NCI-H2107 (cell line): Measurements from ENCODE around the gene FAM3C.

Experiments used
- DNase-seq: peaks from one replicate; lab custom pipeline; 2025; lab: John Stamatoyannopoulos, UW

Gene FAM3C

DNA sequence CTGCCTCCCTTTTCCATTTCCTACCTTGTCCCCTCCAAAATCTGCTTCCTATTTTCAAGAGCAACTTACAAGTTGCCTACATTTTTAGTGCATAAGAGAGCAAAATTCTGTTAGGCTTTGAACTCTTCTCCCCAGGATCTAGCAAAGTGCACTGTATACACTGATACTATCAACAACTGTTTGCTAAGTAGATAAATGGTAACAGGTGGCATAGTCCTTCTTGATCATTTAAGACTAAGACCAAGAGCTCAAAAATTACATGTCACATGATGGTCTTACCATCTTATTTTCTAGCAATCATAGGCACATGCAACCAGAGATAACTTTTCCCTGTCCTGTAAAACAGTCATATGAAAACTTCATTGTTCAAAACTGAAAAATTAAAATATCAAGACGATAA lies 16.2 kb downstream of the FAM3C start:
- no peak for DNase-seq

DNA sequence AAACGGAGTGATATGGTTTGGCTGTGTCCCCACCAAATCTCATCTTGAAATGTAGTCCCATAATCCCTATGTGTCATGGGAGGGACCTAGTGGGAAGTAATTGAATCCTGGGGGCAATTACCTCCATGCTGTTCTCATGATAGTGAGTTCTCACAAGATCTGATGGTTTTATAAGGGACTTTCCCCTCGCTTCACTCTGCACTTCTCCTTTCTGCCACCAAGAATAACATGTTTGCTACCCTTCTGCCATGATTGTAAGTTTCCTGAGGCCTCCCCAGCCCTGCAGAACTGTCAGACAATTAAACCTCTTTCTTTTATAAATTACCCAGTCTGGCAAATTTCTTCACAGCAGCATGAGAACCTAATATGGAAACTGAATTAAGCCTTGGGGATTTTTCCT lies 19.1 kb downstream of the FAM3C start:
- no peak for DNase-seq

DNA sequence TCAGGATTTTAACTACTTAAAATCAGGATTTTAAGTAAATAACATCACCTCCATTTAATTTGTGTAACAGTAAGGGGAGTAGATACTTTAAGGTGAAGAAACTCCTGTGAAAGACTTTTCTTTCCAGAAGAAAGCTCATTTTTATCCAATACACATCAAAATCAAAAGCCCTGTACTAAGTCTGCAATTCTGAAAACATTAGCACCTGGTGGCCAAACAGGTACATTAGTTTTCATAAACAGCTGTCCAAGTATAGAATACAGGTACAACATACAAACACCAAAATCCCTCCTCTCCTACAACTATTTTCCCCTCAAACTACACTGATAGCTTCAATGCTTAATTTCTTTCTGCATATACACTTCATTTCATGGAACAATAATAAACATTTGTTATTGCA lies 22.9 kb downstream of the FAM3C start:
- DNase-seq, result no peak

DNA sequence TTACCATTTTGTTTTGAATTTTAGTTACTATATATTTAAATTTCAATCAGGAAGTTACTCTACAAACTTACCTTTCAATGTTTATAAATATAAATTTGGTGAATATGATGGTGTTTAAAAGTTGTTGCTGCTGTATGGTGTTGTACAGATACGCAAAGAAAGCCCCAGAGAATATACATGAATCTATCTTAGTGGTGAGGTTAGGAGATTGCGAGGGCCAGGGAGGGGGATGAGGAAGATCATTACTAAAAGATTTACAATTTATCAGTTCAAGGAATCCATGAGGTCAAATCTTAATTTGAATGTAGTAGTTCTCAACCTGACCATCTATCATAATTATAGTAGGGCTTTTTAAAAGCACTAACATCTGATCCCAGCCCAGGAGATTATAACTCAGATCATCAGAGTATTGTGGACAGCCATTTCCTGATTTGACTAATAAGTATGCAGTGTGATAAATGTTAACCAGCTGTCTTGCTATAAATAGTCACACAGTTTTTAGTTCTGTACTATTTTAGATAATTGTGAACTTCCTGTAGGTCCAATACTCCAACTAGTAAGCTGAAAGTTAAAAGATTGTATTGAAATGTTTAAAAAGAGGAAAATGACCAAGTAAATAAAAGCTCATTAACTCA lies 23.6 kb downstream of the FAM3C start:
- no peak for DNase-seq

DNA sequence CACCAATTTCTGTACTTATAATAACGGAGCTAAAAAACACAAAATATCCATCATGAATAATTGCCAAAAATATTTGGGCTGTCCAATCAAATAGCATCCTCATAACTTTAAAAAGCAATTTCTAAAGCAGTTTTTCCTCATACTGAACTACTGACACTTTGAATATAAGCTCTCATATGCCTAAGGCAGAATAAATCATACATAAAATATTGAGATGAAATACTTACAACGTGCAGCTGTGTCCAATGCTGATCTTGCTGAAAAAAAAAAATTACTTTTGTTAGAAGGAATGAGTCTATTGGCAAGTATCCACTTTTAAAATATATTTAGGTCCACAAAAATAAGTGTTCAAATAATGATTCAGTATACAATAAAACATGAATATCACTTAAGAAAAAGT lies 24.2 kb downstream of the FAM3C start:
- no peak for DNase-seq

DNA sequence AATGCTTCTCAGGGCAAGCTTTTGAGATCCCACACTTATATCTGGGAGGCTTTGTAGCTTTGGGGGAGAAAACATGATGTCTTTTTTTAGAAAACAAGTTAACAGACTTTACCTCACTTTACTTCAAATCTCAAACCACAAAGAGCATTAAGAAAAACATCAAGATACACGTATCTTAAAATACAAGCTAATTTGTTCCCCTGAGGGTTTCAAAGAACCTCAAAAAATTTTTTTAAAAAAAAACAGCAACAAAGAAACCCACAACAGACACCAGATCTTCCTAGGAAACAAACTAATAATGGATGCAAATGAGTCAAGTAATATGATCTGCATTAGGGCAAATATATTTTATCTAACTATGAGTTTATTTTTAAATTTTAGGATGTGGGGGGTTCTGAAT lies 24.7 kb downstream of the FAM3C start:
- no peak for DNase-seq

DNA sequence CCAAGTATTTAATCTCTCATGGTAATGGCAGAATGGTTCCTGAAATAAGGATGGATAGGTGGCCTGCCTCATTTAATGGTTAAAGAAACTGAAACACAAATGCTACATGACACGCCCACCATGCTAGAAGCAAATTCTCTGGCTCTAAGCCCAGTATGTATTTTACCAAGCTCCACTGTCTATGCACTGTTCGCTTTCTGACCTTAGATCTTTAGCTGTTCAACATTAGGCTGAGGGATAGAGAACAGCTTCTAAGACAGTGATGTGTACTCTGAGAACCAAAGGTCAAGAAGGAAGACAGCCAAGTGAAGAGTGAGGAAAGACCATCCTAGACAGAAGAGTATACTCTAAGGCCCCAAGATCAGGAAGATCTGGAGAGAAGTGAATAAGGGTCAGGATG lies 26.6 kb downstream of the FAM3C start:
- no peak for DNase-seq

GRCh38 chr7:121366852-121367431 lies 29.2 kb downstream of the FAM3C start:
- peak; percentile 19 for DNase-seq

DNA sequence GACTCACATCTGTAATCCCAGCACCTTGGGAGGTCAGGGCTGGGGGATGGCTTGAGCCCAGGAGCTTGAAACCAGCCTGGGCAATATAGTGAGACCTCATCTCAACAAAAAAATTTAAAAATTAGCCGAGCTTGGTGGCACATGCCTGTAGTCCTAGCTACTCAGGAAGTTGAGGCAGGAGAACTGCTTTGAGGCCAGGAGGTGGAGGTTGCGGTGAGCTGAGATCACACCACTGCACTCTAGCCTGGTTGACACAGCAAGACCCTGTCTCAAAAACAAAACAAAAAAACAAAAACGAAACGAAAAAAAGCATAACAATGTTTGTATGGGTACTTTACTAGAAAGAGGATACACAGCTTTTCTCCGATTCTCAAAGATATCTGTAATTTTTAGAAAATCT lies 35.5 kb downstream of the FAM3C start:
- DNase-seq, result no peak

DNA sequence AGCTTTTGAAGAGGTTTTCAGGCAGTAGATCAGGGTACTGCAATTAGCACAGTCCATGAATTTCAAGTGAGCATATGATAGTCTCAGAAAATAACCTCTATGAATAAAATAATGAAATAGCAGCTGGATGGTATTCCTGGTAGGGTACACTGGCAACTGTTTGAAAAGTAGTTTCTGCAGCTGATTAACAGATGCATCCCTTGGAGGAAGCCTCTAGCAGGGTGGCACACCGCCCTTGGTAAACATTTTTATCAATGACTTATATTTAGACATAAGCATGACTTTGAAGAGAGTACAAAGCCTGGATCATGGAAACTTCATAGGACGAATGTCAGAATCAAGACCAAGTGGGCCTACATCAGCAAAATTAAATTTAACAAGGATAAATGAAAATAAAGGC lies 40.5 kb downstream of the FAM3C start:
- DNase-seq, result no peak

DNA sequence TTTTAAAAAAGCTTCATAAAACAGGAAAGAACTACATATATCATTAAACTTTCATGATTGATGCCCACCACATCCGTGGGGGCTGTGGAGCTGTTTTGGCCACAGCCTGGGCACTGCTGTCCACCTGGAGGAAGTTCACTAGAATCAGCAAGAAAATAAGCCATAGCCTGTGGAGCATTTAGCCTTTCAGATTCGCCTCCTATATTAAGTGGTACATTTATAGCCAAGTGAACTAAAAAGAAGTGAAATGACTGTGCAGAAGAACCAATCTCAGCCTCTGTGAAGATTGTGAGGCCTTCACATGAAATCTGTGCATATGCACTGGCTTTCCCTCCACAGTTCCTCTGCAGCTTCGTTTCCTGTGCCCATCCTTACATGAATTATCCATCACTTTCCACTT lies 43.8 kb downstream of the FAM3C start:
- no peak for DNase-seq

- DNase-seq, result no peak
These were observed 44.4 kb downstream of the FAM3C start for GRCh38 chr7:121351682-121352081.

- no peak for DNase-seq
These were observed 51.6 kb downstream of the FAM3C start for GRCh38 chr7:121344497-121344896.

DNA sequence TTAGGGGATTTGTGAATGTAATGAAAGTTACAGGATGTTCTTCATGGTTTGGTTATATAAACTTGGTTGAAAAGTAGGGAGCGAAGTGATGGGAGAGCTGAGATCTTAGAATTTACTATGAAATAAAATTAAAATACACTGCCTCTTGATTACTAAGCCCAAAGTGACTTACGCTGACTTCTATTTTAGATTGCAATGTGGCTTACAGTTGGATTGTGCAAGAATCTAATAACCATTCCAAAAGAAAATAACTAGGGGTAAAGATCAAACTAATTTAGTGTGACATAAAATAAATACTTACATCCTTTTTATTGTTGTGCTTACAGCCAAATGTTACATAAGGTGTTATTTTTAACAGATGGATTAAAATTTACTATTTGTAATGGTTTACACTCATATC lies 52.0 kb downstream of the FAM3C start:
- no peak for DNase-seq

GRCh38 chr7:121343302-121343701 lies 52.8 kb downstream of the FAM3C start:
- DNase-seq, result no peak

GRCh38 chr7:121342631-121343030 lies 53.5 kb downstream of the FAM3C start:
- no peak for DNase-seq

GRCh38 chr7:121341933-121342332 lies 54.2 kb downstream of the FAM3C start:
- no peak for DNase-seq

GRCh38 chr7:121339082-121339481 lies 57.0 kb downstream of the FAM3C start:
- no peak for DNase-seq

GRCh38 chr7:121337398-121337797 lies 58.7 kb downstream of the FAM3C start:
- DNase-seq, result peak; percentile 12

DNA sequence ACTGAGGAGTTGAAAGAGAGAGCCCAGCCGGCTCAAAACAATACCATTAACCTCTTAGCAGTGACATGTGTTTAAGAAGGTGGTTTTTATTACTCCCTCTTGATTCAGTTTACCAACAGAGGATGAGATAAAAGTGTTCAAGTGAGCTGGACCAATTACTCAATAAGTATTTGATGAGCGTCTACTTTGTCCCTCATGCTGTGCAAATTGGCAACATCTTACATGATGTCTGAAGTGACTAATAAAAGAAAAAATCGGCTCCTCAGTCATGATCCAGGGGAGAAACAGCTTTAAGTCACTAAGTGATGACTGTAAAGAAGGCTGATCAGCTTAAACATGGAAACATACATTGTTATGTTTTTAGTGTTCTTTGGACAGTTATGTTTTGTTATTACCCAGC lies 59.5 kb downstream of the FAM3C start:
- no peak for DNase-seq

- no peak for DNase-seq
These were observed 61.0 kb downstream of the FAM3C start for GRCh38 chr7:121334875-121335648.

GRCh38 chr7:121334376-121334775 lies 61.7 kb downstream of the FAM3C start:
- DNase-seq, result no peak

- no peak for DNase-seq
These were observed 64.5 kb downstream of the FAM3C start for GRCh38 chr7:121331574-121331973.

GRCh38 chr7:121331048-121331447 lies 65.1 kb downstream of the FAM3C start:
- no peak for DNase-seq
